H1 (cell line): ENCODE measurements around the gene ARMC3. TPM values are rescaled to one million over a fixed set of nuclear protein-coding genes. Genes with fewer than 3 reads are reported as not detected.

Experiments
- CTCF ChIA-PET: fragments of 300-600 bp; sonication (Branson Sonifier 250); formaldehyde crosslinking; loops from one replicate; lab custom pipeline; 2021; ENCODE audit not compliant: partially characterized antibody; lab: Charles Lee
- POLR2A ChIA-PET: fragments of 300-600 bp; sonication (Branson Sonifier 250); formaldehyde crosslinking; loops from one replicate; lab custom pipeline; 2021; ENCODE audit warnings: inconsistent platforms; ENCODE audit not compliant: partially characterized antibody; lab: Charles Lee
- DNase-seq, 2 experiments: peaks; one replicate each; pipeline versions ENCODE4 v3.0.0 to v3.0.0-alpha.2; 2010 to 2022; ENCODE audit warnings: low spot score in 2 of 2, low read depth in 1 of 2, mixed read lengths in 1 of 2
- FAIRE-seq: peaks from 2 replicates; lab custom pipeline; 2011; peaks lifted over from hg19 to GRCh38; lab: Jason Lieb, UNC
- H2AFZ ChIP-seq: 2 replicates; pipeline ENCODE4 v1.8.1; 2012; ENCODE audit warnings: low read length, inconsistent platforms
- H2AK5ac ChIP-seq: 2 replicates; pipeline ENCODE4 v1.6.1; 2013; ENCODE audit warnings: low read depth, low read length
- H2BK120ac ChIP-seq: replicated peaks from 2 replicates; pipeline ENCODE3; 2013; ENCODE audit warnings: low read depth, low read length, inconsistent platforms
- H2BK12ac ChIP-seq: 2 replicates; pipeline ENCODE4 v1.6.1; 2013; ENCODE audit warnings: low read depth, low read length
- H2BK15ac ChIP-seq: 2 replicates; pipeline ENCODE4 v1.6.1; 2013; ENCODE audit warnings: low read length
- H2BK20ac ChIP-seq: 2 replicates; pipeline ENCODE4 v1.6.1; 2013; ENCODE audit warnings: low read length
- H2BK5ac ChIP-seq: 2 replicates; pipeline ENCODE4 v1.6.1; 2013; ENCODE audit warnings: low read depth, low read length
- H3K14ac ChIP-seq: 2 replicates; pipeline ENCODE4 v1.6.1; 2013; ENCODE audit warnings: inconsistent platforms; ENCODE audit not compliant: insufficient read length
- H3K18ac ChIP-seq: 2 replicates; pipeline ENCODE4 v1.6.1; 2013; ENCODE audit warnings: low read length; ENCODE audit errors: extremely low read depth
- H3K23ac ChIP-seq: 2 replicates; pipeline ENCODE4 v1.6.1; 2013; ENCODE audit warnings: inconsistent platforms; ENCODE audit not compliant: insufficient read length
- H3K23me2 ChIP-seq: 2 replicates; pipeline ENCODE4 v1.6.1; 2013; ENCODE audit warnings: low read depth, low read length
- H3K27ac ChIP-seq: 2 replicates; pipeline ENCODE4 v1.6.1; 2011; ENCODE audit warnings: low read depth, low read length, inconsistent platforms
- H3K27me3 ChIP-seq, 4 experiments: replicated peaks in 1 of 4; 1 replicate in 1 of 4; 2 replicates in 3 of 4; pipeline versions ENCODE4 v1.6.1 to v1.8.1; 2011 to 2013; ENCODE audit warnings: low read length in 3 of 4, mild to moderate bottlenecking in 3 of 4, inconsistent platforms in 2 of 4, mixed read lengths in 2 of 4, moderate library complexity in 1 of 4; ENCODE audit not compliant: control insufficient read depth in 3 of 4, insufficient read depth in 3 of 4; ENCODE audit errors: extremely low read depth in 1 of 4
- H3K36me3 ChIP-seq, 4 experiments: 2 replicates each; pipeline versions ENCODE4 v1.6.1 to v1.8.1; 2011 to 2013; ENCODE audit warnings: mild to moderate bottlenecking in 4 of 4, low read length in 3 of 4, moderate library complexity in 2 of 4, control low read depth in 1 of 4, inconsistent platforms in 1 of 4; ENCODE audit not compliant: insufficient read depth in 4 of 4, control insufficient read depth in 2 of 4
- H3K4ac ChIP-seq: replicated peaks from 2 replicates; pipeline ENCODE3; 2013; ENCODE audit warnings: low read length, low read depth, mixed read lengths, inconsistent platforms; ENCODE audit not compliant: insufficient read length
- H3K4me1 ChIP-seq, 4 experiments: replicated peaks in 1 of 4; 1 replicate in 1 of 4; 2 replicates in 3 of 4; pipeline versions ENCODE4 v1.6.1 to v1.8.1; 2011 to 2013; ENCODE audit warnings: low read length in 3 of 4, inconsistent platforms in 2 of 4, mixed read lengths in 1 of 4; ENCODE audit not compliant: insufficient read depth in 4 of 4, control insufficient read depth in 3 of 4
- H3K4me2 ChIP-seq, 2 experiments: 2 replicates each; pipeline versions ENCODE4 v1.6.1 to v1.8.1; 2011 to 2013; ENCODE audit warnings: low read depth in 2 of 2, low read length in 2 of 2, control low read depth in 1 of 2, inconsistent platforms in 1 of 2, mild to moderate bottlenecking in 1 of 2; ENCODE audit not compliant: insufficient read depth in 1 of 2
- H3K4me3 ChIP-seq, 4 experiments: fragments of 200-600, 300-600 bp in 1 of 4; sonication (generic), shearing (Covaris generic), sonication (Bioruptor Twin) in 1 of 4; 2 replicates each; pipeline versions ENCODE4 v1.5.1 to v1.8.1; 2011 to 2016; ENCODE audit warnings: low read length in 4 of 4, low read depth in 3 of 4, control low read depth in 2 of 4, inconsistent platforms in 2 of 4, mild to moderate bottlenecking in 2 of 4, mixed read lengths in 1 of 4, moderate library complexity in 1 of 4; ENCODE audit not compliant: insufficient read depth in 2 of 4; ENCODE audit errors: extremely low read depth in 1 of 4
- H3K56ac ChIP-seq: replicated peaks from 2 replicates; pipeline ENCODE3; 2013; ENCODE audit warnings: low read depth, mild to moderate bottlenecking, mixed read lengths, low read length, inconsistent platforms; ENCODE audit not compliant: insufficient read length
- H3K79me1 ChIP-seq: 2 replicates; pipeline ENCODE4 v1.6.1; 2013; ENCODE audit warnings: low read depth, low read length, control low read depth
- H3K79me2 ChIP-seq, 2 experiments: 2 replicates each; pipeline versions ENCODE4 v1.6.1 to v1.8.1; 2012 to 2013; ENCODE audit warnings: low read length in 2 of 2, mild to moderate bottlenecking in 2 of 2, inconsistent platforms in 1 of 2; ENCODE audit not compliant: insufficient read depth in 2 of 2, control insufficient read depth in 1 of 2
- H3K9ac ChIP-seq, 4 experiments: replicated peaks in 1 of 4; 1 replicate in 1 of 4; 2 replicates in 3 of 4; pipeline versions ENCODE4 v1.6.1 to v1.8.1; 2011 to 2013; ENCODE audit warnings: low read depth in 3 of 4, low read length in 3 of 4, control low read depth in 2 of 4, mild to moderate bottlenecking in 2 of 4, moderate library complexity in 2 of 4, inconsistent platforms in 1 of 4; ENCODE audit errors: extremely low read depth in 1 of 4
- H3K9me3 ChIP-seq, 2 experiments: 2 replicates each; pipeline versions ENCODE4 v1.6.1 to v1.8.1; 2012 to 2013; ENCODE audit warnings: mild to moderate bottlenecking in 2 of 2, moderate library complexity in 2 of 2, control low read depth in 1 of 2, inconsistent platforms in 1 of 2, low read depth in 1 of 2, low read length in 1 of 2, mixed read lengths in 1 of 2; ENCODE audit not compliant: insufficient read depth in 2 of 2
- H4K20me1 ChIP-seq, 2 experiments: replicated peaks in 1 of 2; 2 replicates each; pipeline versions ENCODE3 to v1.8.1; 2011 to 2013; ENCODE audit warnings: inconsistent platforms in 2 of 2, low read length in 2 of 2, mild to moderate bottlenecking in 1 of 2; ENCODE audit not compliant: insufficient read depth in 2 of 2, control insufficient read depth in 1 of 2
- H4K5ac ChIP-seq: 2 replicates; pipeline ENCODE4 v1.6.1; 2013; ENCODE audit warnings: low read length, low read depth, mixed read lengths, inconsistent platforms; ENCODE audit not compliant: insufficient read length
- H4K8ac ChIP-seq: 2 replicates; pipeline ENCODE4 v1.8.0; 2013; ENCODE audit warnings: mild to moderate bottlenecking, moderate library complexity, low read length, inconsistent platforms; ENCODE audit not compliant: insufficient read depth; ENCODE audit errors: extremely low read depth
- H4K91ac ChIP-seq: replicated peaks from 2 replicates; pipeline ENCODE3; 2013; ENCODE audit warnings: low read length, mixed read lengths, inconsistent platforms; ENCODE audit not compliant: insufficient read length
- ATF3 ChIP-seq: IDR thresholded peaks from 2 replicates; pipeline ENCODE4 v1.6.1; 2011; ENCODE audit warnings: low read depth, mild to moderate bottlenecking, low read length; ENCODE audit not compliant: insufficient read depth
- CBX5 ChIP-seq: fragments of 300-800, 300-1000 bp; sonication (generic); IDR thresholded peaks from 2 replicates; pipeline ENCODE4 v1.7.1; 2016; ENCODE audit warnings: antibody characterized with exemption, low read length, low read depth
- CHD1 ChIP-seq: IDR thresholded peaks from 2 replicates; pipeline ENCODE4 v1.6.1; 2012; ENCODE audit warnings: low read depth, low read length, improper control_type of control experiment
- CREB1 ChIP-seq: IDR thresholded peaks from 2 replicates; pipeline ENCODE4 v1.6.1; 2012; ENCODE audit warnings: inconsistent platforms
- EP300 ChIP-seq, 2 experiments: IDR thresholded peaks; 1 replicate in 1 of 2; 2 replicates in 1 of 2; pipeline ENCODE4 v1.6.1; 2011 to 2012; ENCODE audit warnings: low read depth in 2 of 2, low read length in 2 of 2, mild to moderate bottlenecking in 2 of 2, borderline replicate concordance in 1 of 2, inconsistent platforms in 1 of 2, moderate library complexity in 1 of 2
- PHF8 ChIP-seq: fragments of 200-600 bp; sonication (generic); conservative IDR thresholded peaks from 2 replicates; pipeline ENCODE4 v1.7.1; 2012; ENCODE audit warnings: low read depth, mild to moderate bottlenecking, inconsistent platforms, low read length, moderate library complexity
- POLR2AphosphoS5 ChIP-seq: IDR thresholded peaks from 2 replicates; pipeline ENCODE4 v1.6.1; 2011; ENCODE audit warnings: low read depth, low read length
- SIX5 ChIP-seq: IDR thresholded peaks from 2 replicates; pipeline ENCODE4 v1.6.1; 2011; ENCODE audit warnings: mild to moderate bottlenecking, low read depth, low read length
- TAF7 ChIP-seq: optimal IDR thresholded peaks from 2 replicates; pipeline ENCODE3; 2011; ENCODE audit warnings: low read depth, mild to moderate bottlenecking, inconsistent platforms, low read length, moderate library complexity, borderline replicate concordance
- TBP ChIP-seq: IDR thresholded peaks from 2 replicates; pipeline ENCODE4 v1.6.1; 2011; ENCODE audit warnings: low read depth, low read length, improper control_type of control experiment
- WGBS, 2 experiments: shearing (Covaris generic) in 1 of 2; methylation state at CpG; one replicate each; pipeline versions ENCODE4 v1.1.6 to v1.1.7; 2013 to 2015; ENCODE audit warnings: low lambda C conversion rate in 2 of 2, mixed read lengths in 2 of 2, inconsistent platforms in 1 of 2, low coverage in 1 of 2, missing lambda C conversion rate in 1 of 2; ENCODE audit not compliant: insufficient replicate concordance in 2 of 2, insufficient coverage in 1 of 2, insufficient read length in 1 of 2; ENCODE audit errors: extremely low coverage in 1 of 2, missing lambda C conversion rate in 1 of 2; 5-methylcytosine and 5-hydroxymethylcytosine counted together
- polyA plus RNA-seq, 7 experiments: library from polyadenylated mRNA; depleted of rRNA in 3 of 7; stranded (reverse) in 5 of 7; unstranded in 2 of 7; fragments of >200 nt in 5 of 7; fragments of 200-250 nt in 2 of 7; gene quantifications; 1 replicate in 5 of 7; 2 replicates in 1 of 7; 4 replicates in 1 of 7; pipeline versions ENCODE4 v1.2.1 to v1.2.3, GENCODE V29; 2011 to 2013; ENCODE audit warnings: missing spikeins in 2 of 7, mixed read lengths in 2 of 7
- total RNA-seq: library from RNA; stranded (reverse); fragmentation: NEBNext Ultra II Directional; extraction: Animal tissue kit (Norgen Biotek cat#: 25700); gene quantifications from 2 replicates; pipeline ENCODE4 v1.2.1, GENCODE V29; 2021
- TF ChIP-seq, protein P1 (sequence below): IDR thresholded peaks from 2 replicates; pipeline ENCODE4 v1.6.1; 2012; ENCODE audit warnings: inconsistent platforms

The ARMC3 gene
- total and polyA plus RNA-seq, 2 of the 8 experiments (the other 6 are each of a cell fraction or from before 2014, with no cell fraction given), result 0.15 TPM

DNA sequence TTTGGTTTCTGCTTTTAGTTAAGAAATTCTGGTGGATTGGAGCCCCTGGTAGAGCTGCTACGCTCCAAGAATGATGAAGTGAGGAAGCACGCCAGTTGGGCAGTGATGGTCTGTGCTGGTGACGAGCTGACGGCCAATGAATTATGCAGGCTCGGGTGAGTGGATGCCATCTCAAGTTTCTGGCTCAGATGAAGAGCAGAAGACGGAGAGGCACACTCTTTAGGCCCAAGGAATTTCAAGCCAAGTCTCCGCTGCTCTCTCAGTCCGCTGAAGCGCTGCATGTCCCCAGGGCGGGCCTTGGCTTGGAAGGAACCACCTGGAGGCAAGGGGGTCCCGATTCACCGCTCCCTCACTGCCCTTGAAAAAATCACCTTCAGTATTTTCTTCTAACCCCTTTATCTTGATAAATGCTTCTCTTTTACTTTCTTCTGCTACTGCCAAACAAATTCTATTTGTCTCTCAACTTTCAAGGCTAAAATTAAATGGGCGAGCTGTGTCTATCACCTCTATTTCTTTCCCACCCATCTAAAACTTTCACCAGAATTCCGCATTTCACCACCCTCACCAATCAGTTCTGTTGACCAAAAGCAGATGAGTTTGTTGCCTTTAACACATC, 74.2 kb downstream of the ARMC3 start:
- Histone ChIP-seq H3K18ac (peak overlapping the region; percentile 36; the same call in 1 of the 2 replicates), H3K79me2 (no peaks in the 10 kb centered on the region), H4K20me1 (no peaks in the 10 kb centered on the region), H2BK5ac (no peak overlapping the region), H3K79me1 (no peaks in the 10 kb centered on the region; the same call in 1 of the 2 replicates), H3K56ac (no peak overlapping the region), H3K4me3 (no peak overlapping the region), H3K4me1 (peaks cover 0 to 3% (median under 1%) of the 10 kb centered on the region in 4 experiments; a peak in 3 of 7 replicates), H2BK12ac (no peak overlapping the region), H3K36me3 (no peaks in the 10 kb centered on the region), H3K27me3 (no peaks in the 10 kb centered on the region), H3K4ac (no peak overlapping the region), H2BK20ac (no peak overlapping the region), H2BK15ac (0 out of 2 replicates have a peak overlapping the region, but pooled peaks have one; percentile 25), H2BK120ac (no peak overlapping the region), H3K9me3 (no peaks in the 10 kb centered on the region), H4K5ac (no peak overlapping the region), H2AK5ac (no peak overlapping the region), H3K27ac (no peak overlapping the region), H3K9ac (no peak overlapping the region), H3K14ac (no peak overlapping the region), H4K91ac (peak overlapping the region; percentile 51), H4K8ac (no peak overlapping the region), H3K23ac (no peak overlapping the region), H2AFZ (peak overlapping the region; percentile 31), H3K23me2 (no peaks in the 10 kb centered on the region), H3K4me2 (peak overlapping the region; percentile 18 to 32; a peak in 3 of 4 replicates)
- WGBS, 2 experiments, result 55% methylated on average over 14 of the region's 14 CpGs; no CpG with 5 or more reads in 1 of the 2 experiments
- POLR2A ChIA-PET, result no interaction called here
- DNase-seq, result peak; percentile 17 to 60
- CTCF ChIA-PET, result interaction anchor here (1.1 kb wide), 2 partner anchors 16 to 66 kb away, joined by 3 to 4 read pairs; no protein-coding TSS in a partner anchor
- no peak for FAIRE-seq
- TF ChIP-seq TBP (no peak), PHF8 (no peak), CBX5 (no peak), CREB1 (no peak), TAF7 (no peak), EP300 (IDR thresholded peaks at IDR 0.05; ENCODE audit: borderline replicate concordance in 1 of 2, low read depth in 2 of 2, low read length in 2 of 2) (peak in 1 of 2 experiments; percentile 91; a peak in 2 of 3 replicates), SIX5 (peak; percentile 20; the same call in 1 of the 2 replicates), POLR2AphosphoS5 (no peak), ATF3 (no peak), CHD1 (peak; percentile 71)
- TF ChIP-seq, protein P1, sequence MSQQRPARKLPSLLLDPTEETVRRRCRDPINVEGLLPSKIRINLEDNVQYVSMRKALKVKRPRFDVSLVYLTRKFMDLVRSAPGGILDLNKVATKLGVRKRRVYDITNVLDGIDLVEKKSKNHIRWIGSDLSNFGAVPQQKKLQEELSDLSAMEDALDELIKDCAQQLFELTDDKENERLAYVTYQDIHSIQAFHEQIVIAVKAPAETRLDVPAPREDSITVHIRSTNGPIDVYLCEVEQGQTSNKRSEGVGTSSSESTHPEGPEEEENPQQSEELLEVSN, result no peak
